ENCODE data around the gene CDK14.
A peak's percentile ranks its signal among the peaks of the same experiment; 100 is the strongest.
"Not testable (repeated sequence)": the region's sequence is repeated elsewhere in the genome, so short reads cannot be mapped to it uniquely, and the experiment has no call there.

The CDK14 gene

DNA sequence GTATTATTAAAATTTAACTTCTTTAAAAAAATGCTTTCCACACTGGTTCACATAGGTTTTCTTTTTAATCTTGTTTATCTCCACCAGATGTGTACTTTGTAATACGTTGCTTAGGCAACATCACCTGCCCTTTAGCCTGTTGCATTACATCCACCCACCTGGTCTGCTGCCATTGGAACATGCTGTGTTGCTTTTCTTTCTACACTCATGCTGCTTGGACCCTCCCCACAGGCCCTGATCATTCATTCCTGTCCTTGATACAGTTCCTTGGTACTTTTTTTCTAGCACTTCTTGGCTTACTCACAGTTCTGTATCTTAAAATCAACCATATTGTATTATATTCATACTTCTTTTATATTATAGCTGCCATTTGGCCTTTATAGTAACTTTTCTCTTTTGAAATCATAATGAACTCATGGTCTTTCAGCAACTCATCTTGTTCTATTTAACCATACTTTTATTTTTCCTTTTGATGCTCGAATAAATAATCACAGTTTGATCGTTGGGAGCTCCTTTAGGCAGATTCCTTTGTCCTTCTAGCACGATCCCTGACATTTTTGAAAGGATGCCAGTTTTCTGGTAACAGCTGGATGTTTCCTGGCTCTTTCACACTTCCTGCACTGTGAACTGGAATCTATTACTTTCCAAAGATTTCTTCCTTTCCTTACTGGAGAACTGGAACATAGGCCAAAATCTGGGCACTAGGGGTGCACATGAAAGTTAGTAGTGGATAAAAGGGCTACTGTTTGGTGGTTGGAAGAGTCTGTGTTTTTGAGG, 125.1 kb downstream of the CDK14 start:
- peak; percentile 61 for DNase-seq (ENCODE audit: low spot score)

GRCh38 chr7:90721869-90722431, 125.8 kb downstream of the CDK14 start:
- DNase-seq (ENCODE audit: low spot score): no peak

GRCh38 chr7:90723233-90723632, 127.1 kb downstream of the CDK14 start:
- DNase-seq (ENCODE audit: low spot score): no peak

DNA sequence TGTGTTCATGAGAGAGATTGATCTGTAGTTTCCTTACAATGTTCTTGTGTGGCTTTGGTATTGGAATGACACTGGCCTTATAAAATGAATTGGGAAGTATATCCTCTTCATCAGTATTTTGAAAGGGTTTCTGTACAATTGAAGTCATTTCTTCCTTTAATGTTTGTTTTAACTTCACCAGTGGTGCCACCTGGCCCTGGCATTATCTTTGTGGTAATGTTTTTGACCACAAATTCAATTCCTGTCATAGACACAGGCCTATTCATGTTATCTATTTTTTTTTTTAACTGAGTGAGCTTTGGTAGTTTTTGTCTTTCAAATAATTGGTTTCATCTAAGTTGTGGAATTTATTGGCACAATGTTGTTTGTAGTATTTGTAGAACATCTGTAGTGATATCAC, 127.7 kb downstream of the CDK14 start:
- DNase-seq (ENCODE audit: low spot score): no peak

- DNase-seq (ENCODE audit: low spot score): no peak
These were observed 130.0 kb downstream of the CDK14 start for GRCh38 chr7:90726120-90726519.

DNA sequence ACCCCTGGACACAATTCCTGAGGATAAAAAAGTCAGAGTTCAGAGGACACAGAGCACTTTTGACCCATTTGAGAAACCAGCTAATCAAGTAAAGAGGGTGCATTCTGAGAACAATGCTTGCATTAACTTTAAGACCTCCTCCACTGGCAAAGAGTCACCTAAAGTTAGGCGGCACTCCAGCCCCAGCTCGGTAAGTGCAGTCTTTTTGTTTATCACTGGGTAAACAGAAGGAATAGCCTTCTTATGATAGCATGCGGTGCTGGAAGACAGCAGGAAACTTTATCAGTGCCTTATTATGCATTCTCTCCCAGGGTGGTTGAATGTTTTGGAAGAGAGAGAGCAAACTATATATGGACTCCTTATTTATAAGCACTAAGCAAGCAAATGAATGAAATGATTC, 130.5 kb downstream of the CDK14 start:
- DNase-seq (ENCODE audit: low spot score): no peak

DNA sequence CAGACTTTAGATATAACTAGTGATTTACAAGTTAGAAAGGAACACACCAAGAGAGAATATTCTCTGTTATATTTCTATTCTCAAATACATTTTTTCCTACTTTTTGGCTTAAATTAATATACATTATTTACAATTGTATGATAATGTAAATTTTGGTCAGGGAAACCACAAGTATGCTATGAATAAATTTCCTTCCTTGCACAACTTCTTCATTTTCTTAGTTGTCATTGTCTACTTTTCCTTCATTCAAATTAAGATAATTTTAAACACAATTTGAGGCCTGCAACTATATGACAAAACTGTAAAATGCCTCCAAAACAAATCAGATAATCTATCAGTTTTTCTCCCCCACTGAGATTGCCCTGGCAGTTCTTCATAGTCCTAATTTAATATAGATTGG, 131.3 kb downstream of the CDK14 start:
- no peak for DNase-seq (ENCODE audit: low spot score)

DNA sequence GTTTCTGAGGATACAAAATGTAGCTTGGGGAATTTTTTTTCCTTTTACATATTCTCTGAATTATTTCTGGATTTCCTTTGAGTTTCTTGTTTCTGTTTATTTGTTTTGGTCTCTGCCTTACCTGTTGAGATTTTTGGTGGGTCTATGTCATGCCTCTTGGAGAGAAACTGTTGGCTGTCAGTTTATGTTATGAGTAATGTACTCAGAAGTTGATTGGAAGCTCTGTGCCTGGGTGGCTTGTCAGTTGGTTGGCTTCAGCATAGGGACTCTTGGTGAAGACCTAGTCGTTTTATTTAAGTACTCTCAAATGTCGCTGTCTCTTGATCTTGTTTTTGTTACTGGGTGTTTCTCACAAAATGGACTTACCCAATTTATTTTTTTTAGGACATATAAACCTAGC, 132.4 kb downstream of the CDK14 start:
- no peak for DNase-seq (ENCODE audit: low spot score)

- not testable (repeated sequence) for DNase-seq (ENCODE audit: low spot score)
These were observed 139.6 kb downstream of the CDK14 start for GRCh38 chr7:90735611-90736280.

DNA sequence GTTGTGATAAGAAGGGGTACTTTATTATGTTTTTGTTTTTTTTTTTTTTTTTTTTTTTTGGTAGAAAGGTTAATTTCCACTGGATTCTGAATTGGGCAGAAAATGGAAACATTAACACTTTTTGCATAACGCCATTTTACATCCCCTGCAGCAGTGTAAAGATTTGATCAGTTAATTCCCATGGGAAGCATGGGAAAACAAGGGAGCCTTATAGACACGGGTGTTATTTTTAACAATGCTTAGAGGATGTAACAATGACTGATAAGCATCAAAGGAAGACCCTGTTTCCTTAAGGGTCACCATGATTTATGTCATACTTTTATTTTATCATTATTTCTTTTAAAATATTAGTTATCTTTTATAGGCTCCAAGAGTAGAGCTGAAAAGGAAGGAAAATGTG, 140.2 kb downstream of the CDK14 start:
- DNase-seq (ENCODE audit: low spot score): no peak

DNA sequence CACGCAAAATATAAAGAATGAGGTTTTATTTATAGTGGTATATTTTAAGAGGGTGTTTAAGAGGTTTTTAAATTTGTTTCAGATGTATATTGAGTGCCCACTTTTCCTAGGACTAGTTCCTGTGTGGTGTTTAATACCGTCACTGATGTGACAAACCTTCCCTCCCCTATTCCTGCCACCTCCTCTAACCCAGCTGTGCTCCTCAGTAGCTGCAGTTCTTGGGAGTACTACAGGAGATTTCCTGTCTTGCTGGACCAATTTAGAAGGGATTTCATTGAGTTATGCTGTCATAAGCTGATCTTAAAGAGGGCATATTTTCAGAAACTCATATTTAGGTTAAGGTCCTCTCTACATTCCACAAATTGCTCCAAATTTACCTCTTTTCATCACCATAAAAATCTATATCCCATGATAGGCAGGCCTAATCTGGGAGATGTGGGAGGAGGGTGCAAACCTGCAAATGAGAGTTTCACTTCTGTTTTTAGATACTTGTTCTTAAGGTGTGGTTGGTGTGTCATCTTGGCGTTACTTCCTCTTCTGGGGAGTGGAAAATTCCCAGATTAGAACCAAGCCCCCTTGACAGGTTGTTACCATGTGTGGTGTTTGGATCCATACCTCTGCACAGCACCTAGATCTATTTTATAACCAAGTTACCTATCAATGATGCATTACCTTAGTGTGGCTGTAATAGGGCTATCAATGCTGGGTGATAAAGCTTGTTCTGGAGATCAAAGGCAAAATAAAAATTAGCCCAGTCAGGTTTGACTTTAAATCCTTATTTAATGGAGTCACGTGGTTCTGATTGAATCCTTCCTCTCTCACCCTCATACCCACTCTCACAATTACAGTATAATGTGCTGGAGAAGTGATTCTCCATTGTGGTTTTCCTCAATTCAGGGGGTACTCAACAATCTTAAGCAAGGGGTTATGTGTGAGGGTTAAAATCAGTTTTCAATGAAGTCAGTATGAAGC, 141.1 kb downstream of the CDK14 start:
- no peak for DNase-seq (ENCODE audit: low spot score)

- DNase-seq (ENCODE audit: low spot score): no peak
These were observed 142.1 kb downstream of the CDK14 start for GRCh38 chr7:90738249-90738648.

DNA sequence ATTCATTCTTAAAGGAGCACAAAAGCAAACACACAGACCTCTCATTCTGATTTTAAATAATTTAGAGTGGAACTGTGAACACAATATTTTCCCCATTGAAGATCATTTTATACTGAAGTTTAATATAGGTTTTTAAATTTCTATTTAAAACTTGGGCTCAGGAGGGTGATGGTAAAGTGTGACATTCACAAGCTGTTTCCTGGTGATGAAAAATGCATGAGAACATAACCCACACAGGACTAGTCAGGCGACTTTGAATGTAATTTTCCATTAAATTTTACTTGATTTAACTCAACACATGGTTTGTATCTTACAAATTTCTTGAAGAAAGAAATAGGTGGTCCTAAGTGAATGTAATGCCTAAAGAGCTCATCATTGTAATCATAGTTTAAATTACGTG, 143.6 kb downstream of the CDK14 start:
- DNase-seq (ENCODE audit: low spot score): no peak

- no peak for DNase-seq (ENCODE audit: low spot score)
These were observed 144.3 kb downstream of the CDK14 start for GRCh38 chr7:90740386-90740785.

GRCh38 chr7:90743626-90744025, 147.5 kb downstream of the CDK14 start:
- DNase-seq (ENCODE audit: low spot score): no peak

DNA sequence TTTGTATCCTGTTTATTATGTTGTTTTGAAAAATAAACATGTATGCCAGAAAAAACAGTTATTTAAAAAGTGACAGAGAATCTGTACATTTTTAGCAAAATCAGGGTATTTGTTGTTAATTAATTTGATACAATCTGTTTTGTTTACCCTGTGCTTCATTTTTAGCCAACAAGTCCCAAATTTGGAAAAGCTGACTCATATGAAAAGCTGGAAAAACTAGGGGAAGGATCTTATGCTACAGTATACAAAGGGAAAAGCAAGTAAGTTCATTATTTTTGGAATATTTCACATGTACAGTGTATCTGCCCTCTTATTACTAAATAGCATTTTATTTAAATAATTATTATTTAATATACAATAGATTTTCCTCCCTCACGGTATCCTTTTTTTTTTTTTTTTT, 151.4 kb downstream of the CDK14 start:
- DNase-seq (ENCODE audit: low spot score): peak; percentile 12

DNA sequence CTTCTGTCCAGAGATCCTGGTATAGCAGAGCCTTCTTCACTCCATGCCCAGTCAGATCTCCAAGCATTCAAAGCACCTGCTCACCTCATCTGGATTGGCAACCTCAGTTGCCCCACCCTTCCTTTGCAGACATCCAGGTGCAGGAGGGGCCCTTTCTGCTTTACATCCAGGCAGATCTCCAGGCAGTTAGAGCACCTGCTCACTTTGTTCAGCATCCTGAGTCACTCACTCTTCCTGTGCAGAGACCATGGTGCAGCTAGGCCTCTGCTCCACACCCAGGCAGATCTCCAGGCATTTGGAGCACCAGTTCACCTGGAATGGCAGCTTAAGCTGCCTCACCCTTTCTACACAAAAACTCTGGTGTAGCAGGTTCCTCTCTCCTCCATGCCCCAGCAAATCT, 153.1 kb downstream of the CDK14 start:
- DNase-seq (ENCODE audit: low spot score): no peak

DNA sequence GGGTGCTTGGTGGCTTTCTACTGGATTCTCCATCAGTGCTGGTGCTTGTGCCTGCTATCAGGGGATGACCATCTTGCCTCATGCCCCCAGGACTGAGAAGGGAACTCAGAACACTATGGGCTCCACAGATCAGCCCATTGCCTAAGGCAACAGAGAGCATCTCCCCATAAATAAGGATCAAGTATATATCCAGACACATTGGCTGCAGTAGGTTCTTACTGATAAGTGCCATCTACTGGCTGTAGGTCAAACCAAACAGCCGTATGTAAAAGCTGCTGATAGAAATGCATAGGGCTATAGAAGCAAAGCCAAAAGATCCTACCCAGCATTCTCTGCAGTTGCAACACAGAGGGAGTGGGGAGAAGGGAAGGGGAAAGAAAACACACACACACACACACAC, 153.7 kb downstream of the CDK14 start:
- no peak for DNase-seq (ENCODE audit: low spot score)

- DNase-seq (ENCODE audit: low spot score): no peak
These were observed 155.5 kb downstream of the CDK14 start for GRCh38 chr7:90751595-90751994.

GRCh38 chr7:90752051-90752450, 155.9 kb downstream of the CDK14 start:
- DNase-seq (ENCODE audit: low spot score): no peak

DNA sequence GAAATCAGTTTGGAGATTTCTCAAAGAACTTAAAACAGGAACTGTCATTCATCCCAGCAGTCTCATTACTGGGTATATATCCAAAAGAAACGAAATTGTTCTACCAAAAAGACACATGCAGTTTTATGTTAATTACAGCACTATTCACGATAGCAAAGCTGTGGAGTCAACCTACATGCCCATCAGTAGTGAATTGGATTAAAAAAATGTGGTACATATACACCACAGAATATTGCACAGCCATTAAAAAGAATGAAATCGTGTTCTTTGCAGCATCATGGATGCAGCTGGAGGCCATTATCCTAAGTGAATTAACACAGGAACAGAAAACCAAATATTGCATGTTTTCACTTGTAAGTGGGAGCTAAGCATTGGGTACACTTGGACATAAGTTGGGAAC, 158.9 kb downstream of the CDK14 start:
- no peak for DNase-seq (ENCODE audit: low spot score)

DNA sequence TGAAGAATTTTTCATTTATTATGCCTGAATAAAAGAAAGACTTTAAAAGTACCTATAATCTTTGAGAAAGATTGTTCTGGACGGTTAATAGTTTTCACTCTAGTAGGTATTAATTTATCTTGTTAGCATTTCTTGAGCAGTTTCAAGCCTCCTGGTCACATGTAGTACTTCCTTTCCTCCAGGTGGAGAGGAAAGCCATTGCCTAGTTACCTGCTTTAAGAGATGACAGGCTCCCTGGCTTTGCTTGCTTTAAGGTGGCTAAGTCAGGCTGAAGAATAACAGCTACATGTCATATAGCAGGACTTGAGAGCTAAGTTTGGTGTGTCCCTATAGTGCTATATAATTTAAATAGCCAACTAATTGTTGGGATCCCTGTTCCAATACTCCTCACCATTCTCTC, 160.2 kb downstream of the CDK14 start:
- DNase-seq (ENCODE audit: low spot score): no peak

Data from GM03348 (cell line).